ENCODE measurements around the gene ANKH. TPM values are rescaled to one million over a fixed set of nuclear protein-coding genes. Genes with fewer than 3 reads are reported as not detected.

The ANKH gene
- total RNA-seq, 1 experiment from 2014 or later: 16.9 TPM

- no peak for TF ChIP-seq ATF3 (CRISPR knock-in tag; conservative IDR thresholded peaks at IDR 0.05)
- no peak for TF ChIP-seq ELF4 (CRISPR knock-in tag; IDR thresholded peaks at IDR 0.05; ENCODE audit: low read depth)
- TF ChIP-seq PREB (CRISPR knock-in tag; IDR thresholded peaks at IDR 0.05; ENCODE audit: borderline replicate concordance): no peak
- TF ChIP-seq ARID4B (CRISPR knock-in tag; IDR thresholded peaks at IDR 0.05; ENCODE audit: borderline replicate concordance): no peak
- TF ChIP-seq NR3C1 (CRISPR knock-in tag; conservative IDR thresholded peaks at IDR 0.05; ENCODE audit: low read depth): no peak
- no peak for TF ChIP-seq ZNF512 (CRISPR knock-in tag; IDR thresholded peaks at IDR 0.05; ENCODE audit: borderline replicate concordance)
- no peak for TF ChIP-seq NR1H2 (CRISPR knock-in tag; IDR thresholded peaks at IDR 0.05)
- TF ChIP-seq USF1 (CRISPR knock-in tag; IDR thresholded peaks at IDR 0.05): no peak
- TF ChIP-seq FOXJ3 (CRISPR knock-in tag; IDR thresholded peaks at IDR 0.05; ENCODE audit: borderline replicate concordance): no peak
- no peak for TF ChIP-seq FOXP4 (CRISPR knock-in tag; IDR thresholded peaks at IDR 0.05)
- TF ChIP-seq ZBTB21 (CRISPR knock-in tag; IDR thresholded peaks at IDR 0.05; ENCODE audit: borderline replicate concordance): no peak
Observed at GRCh38 chr5:14868771-14869170, 2.8 kb downstream of the ANKH start (continued).

GRCh38 chr5:14864181-14864812, 7.3 kb downstream of the ANKH start:
- TF ChIP-seq ZNF416 (CRISPR knock-in tag; IDR thresholded peaks at IDR 0.05) (no peak), SP1 (CRISPR knock-in tag; conservative IDR thresholded peaks at IDR 0.05) (no peak), ZNF219 (CRISPR knock-in tag; IDR thresholded peaks at IDR 0.05; ENCODE audit: borderline replicate concordance) (no peak), KAT7 (CRISPR knock-in tag; IDR thresholded peaks at IDR 0.05; ENCODE audit: borderline replicate concordance) (no peak), MAX (CRISPR knock-in tag; IDR thresholded peaks at IDR 0.05) (no peak), PRRX2 (CRISPR knock-in tag; IDR thresholded peaks at IDR 0.05) (no peak), OVOL2 (CRISPR knock-in tag; IDR thresholded peaks at IDR 0.05; ENCODE audit: borderline replicate concordance) (no peak), ZNF423 (CRISPR knock-in tag; IDR thresholded peaks at IDR 0.05) (no peak)
- Mint-ChIP-seq H3K4me3 (no peak overlapping the region), H3K27me3 (ENCODE audit: low read depth) (peaks cover 6% of the 10 kb centered on the region), H3K27ac (no peak overlapping the region), H3K9me3 (peaks cover under 1% of the 10 kb centered on the region; the same call in 1 of the 2 replicates), H3K4me1 (peaks cover 8% of the 10 kb centered on the region), H3K36me3 (no peaks in the 10 kb centered on the region)
- ChIA-PET POLR2A (no interaction called here), CTCF (no interaction called here)
- DNase-seq (ENCODE audit: low spot score): no peak
- no peak for ATAC-seq
